T1000 (cell line): ENCODE measurements around the gene KCNQ1.
A peak's percentile ranks its signal among the peaks of the same experiment; 100 is the strongest.

Experiments
- DNase-seq: peaks from one replicate; lab custom pipeline; 2025; ENCODE audit warnings: mixed read lengths; lab: John Stamatoyannopoulos, UW

Gene KCNQ1

GRCh38 chr11:2882396-2883110 lies 437.7 kb downstream of the KCNQ1 start:
- DNase-seq, result no peak

DNA sequence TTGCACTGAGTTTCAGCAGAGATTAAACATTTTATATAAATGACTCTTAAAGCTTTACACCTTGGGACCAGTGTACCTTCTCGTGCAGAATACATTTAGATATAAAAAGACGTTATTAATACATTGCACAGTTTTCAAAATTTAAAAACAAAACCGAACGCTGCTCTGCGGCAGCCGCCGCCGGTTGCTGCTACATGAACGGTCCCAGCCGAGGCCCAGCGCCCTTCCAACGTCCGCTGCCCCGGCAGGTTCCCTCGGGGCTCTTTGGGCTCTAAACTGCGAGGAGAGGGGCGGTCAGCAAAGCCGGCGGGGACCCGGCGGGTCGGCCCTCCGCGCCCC lies 438.8 kb downstream of the KCNQ1 start:
- DNase-seq, result no peak

DNA sequence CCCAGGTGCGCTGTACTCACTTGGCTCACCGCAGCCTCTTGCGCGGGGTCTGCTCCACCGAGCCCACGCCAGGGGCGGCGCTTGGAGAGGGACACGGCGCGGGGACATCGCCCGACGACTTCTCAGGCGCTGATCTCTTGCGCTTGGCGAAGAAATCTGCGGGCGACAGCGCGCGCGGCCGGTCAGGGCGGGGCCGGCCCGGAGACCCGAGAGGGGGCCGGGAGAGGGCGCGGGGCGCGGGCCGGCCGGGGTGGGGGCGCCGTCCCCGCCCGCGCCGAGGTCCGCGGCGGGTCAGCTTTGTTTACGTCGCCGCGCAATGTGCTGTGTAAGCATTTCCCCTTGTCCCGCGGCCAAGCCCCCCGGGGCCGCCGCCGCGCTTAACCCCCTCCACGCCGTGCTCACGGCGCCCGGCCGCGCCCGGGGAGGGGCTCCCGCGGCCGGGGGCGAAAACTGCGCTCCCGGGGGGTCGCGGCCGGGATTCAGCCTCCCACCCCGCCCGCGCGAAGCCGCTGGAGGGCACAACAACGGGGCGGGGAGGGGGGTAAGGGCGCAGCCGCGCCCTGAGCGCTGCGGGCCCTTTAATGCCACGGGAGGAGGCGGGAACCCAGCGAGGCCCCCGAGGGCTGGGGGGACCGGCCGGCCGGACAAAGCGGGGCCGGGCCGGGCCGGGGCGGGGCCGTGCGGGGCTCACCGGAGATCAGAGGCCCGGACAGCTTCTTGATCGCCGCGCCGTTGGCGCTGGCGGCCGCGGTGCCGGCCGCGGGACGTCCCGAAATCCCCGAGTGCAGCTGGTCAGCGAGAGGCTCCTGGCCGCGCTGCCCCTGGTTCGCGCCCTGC lies 439.4 kb downstream of the KCNQ1 start:
- no peak for DNase-seq

DNA sequence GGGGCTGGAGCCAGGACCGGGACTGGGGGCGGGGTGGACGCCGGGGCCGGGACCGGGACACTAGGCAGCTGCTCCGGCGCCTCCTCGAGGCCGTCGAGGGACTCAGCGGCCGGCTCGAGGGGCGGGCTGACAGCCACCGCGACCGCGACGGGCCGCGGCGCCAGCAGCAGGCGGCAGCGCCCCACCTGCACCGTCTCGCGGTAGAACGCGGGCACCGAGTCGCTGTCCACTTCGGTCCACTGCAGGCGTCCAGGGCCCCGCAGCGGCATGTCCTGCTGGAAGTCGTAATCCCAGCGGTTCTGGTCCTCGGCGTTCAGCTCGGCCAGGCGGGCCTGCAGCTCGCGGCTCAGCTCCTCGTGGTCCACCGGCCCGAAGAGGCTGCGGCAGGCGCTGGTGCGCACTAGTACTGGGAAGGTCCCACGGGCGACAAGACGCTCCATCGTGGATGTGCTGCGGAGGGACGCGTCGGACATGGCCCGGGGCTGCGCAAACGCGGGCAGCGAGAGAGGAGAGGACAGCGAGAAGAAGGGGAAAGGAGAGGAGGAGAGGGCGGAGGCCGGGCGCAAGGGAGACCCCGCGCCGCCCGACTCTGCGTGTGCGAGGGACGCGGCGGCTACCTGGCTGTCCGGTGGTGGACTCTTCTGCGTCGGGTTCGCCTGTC lies 440.3 kb downstream of the KCNQ1 start:
- peak; percentile 45 for DNase-seq

DNA sequence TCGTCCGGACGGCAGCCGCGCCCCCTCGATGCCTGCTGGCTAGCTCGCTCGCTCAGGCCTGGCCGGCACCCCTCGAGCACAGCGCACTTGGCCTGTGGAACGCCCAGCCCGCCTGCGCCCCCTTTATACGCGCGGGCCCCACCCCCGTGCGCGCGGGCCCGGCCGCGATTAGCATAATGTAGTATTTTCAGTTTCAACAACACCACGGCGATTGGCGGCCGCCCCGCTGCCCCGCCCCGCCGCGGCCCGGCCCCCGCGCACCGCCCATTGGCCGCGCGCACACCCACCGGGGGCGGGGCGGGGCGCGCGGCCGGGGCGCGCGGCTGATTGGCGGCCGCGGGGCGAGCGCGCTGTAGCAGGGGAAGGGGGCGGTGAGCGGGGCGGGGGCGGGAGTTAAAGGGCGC lies 440.9 kb downstream of the KCNQ1 start, which contains the start of gene CDKN1C:
CDKN1C (minus strand) TSS at position 98 of the 404 bp plus-strand sequence. CDS start 319 bp downstream, outside the sequence.
- DNase-seq, result peak; percentile 66

GRCh38 chr11:2886191-2886894 lies 441.5 kb downstream of the KCNQ1 start:
- no peak for DNase-seq

- no peak for DNase-seq
Measured at GRCh38 chr11:2886936-2887335, 442.1 kb downstream of the KCNQ1 start.

- DNase-seq, result no peak
Measured at GRCh38 chr11:2887515-2888195, 442.8 kb downstream of the KCNQ1 start.

- peak; percentile 72 for DNase-seq
Measured at GRCh38 chr11:2888266-2888968, 443.6 kb downstream of the KCNQ1 start.

- no peak for DNase-seq
Measured at GRCh38 chr11:2889362-2890273, 444.8 kb downstream of the KCNQ1 start.

DNA sequence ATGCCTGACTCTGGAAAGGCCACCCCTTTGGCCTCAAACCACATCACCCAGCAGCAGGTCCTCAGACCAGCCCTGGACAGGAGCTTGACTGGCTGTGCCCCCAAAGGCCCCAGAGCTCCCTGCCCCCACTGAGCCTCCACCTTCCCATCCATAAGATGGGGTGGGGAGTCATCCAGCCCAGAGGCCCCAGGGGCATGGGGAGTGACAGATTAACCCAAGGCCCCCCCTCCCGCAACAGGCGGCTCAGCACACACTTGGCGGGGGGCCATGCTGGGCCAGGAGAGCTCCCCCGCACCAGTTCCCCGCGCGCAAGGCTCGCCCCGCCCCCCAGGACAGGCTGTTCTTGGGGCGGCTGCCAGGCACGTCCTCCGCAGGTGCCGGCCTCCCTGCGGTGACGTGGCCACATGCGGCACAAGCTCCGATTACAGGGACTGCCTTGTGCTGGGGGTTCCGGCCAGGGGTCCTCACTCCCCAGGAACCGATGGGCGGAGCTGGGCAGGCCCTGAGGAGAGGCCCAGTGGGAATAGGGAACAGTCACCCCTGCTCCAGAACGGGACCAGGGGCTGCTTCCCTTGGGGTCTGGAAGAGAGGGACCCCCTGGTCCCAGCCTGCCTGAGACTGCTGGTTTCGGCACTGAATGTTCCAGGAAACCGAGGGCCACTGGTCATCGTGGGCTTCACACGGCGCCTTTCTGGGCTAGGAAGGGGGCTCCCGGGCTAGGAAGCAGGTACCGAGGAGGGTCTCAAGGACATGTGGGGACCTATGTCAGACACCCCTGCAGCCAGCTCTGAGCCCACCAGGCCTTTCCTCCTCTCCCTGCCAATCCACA lies 445.9 kb downstream of the KCNQ1 start:
- no peak for DNase-seq

GRCh38 chr11:2891326-2892214 lies 446.8 kb downstream of the KCNQ1 start:
- no peak for DNase-seq

DNA sequence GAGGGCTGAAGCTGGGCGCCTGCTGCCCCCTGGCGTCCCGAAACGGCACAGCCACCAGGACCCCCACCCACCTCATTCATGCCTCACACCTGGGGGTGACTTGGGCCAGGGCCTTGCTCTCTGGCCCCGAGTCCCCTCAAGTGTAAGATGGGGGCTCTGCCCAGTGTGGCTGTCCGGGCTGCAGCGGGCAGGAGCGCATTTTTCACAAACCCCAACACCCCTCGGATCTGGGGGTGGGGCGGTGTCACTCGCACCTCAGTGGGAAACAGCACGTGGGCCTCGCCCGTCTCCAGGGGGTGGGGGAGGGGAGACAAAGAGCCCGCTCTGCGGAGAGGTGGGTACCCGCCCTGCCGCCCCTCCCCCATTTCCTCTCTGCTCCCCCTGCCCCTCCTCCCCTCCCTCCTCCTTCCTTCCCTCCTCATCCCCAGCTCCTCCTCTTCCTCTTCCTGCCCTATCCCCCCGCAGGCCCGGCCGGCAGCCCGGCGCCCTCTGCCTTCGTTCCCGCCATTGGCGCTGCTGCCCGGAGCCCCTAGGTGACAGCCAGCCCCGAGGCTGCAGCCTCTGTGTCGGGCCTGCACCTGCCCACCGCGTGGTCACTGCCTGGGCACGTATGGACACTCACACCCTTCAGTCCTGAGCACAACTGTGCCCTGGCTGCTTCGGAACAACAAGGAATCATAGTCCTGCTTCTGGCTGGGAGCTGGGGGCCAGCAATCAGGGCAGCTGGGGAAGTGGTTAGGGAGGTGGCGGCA lies 447.6 kb downstream of the KCNQ1 start:
- DNase-seq, result no peak

DNA sequence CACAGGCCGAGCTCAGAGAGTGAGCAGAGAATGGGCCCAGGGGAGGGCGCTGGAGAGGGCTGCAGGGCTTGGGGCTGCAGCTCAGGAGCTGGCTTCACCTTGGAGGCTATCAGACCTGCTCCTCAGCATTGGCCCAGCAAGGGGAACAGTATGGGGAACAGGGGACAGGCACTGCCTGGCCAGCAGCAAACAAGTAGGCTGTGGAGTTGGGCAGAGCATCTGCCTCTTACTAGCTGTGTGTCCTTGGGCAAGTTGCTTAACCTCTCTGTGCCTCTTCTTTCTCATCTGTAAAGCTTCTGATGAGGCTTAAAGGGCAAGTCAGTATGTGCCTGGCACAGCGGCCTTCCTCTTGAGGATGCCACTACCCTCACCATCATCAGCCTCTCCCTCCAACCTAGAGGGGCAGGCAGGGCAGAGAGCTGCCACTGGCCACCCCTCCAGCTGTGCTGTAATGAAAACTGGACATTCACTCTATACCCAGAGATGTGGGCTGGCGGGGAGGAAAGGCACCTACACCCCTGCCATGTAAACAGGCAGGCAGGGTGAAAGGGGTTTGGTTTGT lies 448.2 kb downstream of the KCNQ1 start:
- no peak for DNase-seq

DNA sequence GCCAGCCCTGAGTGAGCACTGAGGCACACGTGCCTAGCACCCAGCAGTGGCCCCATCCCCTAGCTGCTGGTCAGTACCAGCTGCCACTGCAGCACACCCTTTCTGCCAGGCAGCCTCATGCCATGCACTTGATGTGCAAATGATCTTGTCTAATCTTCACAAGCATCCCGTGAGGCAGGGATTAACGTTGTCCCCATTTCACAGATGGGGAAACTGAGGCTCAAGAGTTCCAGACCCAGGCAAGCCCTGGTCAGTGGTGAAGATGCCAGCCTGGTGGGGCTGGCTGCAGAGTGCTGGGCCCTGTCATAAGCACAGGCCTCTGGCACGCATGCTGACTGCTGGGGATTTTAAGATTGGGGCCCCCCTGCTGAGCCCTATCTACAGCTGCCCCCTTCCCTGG lies 449.1 kb downstream of the KCNQ1 start:
- DNase-seq, result no peak

DNA sequence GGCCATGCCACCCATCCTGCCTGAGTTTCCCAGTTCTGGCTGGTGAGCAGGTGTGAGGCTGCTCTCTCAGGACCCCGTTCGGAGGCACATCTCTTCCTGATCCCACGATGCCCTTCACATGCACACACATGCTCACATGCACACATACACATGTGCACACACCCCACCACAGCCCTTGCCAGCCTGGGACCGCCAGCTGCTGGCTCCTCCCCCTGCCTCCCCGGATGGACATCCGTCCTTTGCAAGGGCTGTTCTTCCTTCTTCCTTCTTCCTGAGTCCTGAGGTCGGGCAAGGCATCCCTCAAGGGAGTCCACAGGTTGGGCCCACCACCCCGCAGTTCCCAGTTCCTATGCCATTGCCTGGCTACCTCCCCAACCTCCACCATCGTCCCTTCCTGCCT lies 451.2 kb downstream of the KCNQ1 start:
- DNase-seq, result no peak

GRCh38 chr11:2897048-2897447 lies 452.2 kb downstream of the KCNQ1 start:
- no peak for DNase-seq
